Activated T-cell treated with anti-CD3 and anti-CD28 coated beads, Interleukin-2, amount 50 U/mL, for 72 hours (primary cell): Measurements from ENCODE around the gene APOBEC3G. TPM values are rescaled to one million over a fixed set of nuclear protein-coding genes. Genes with fewer than 3 reads are reported as not detected.
A peak's percentile ranks its signal among the peaks of the same experiment; 100 is the strongest.

Source experiments
- ATAC-seq, 2 donors: fragments of 150-1000 bp; cut with Tn5 transposase; replicated peaks in 1 of 2; 2 replicates each; pipeline ENCODE4 v1.10.0; 2021; ENCODE audit warnings: moderate library complexity in 2 of 2, mild to moderate bottlenecking in 1 of 2
- DNase-seq, 2 donors: peaks; one replicate each; pipeline ENCODE4 v3.0.0; 2021 to 2022; ENCODE audit warnings: mixed read lengths in 1 of 2
- H3K27ac Mint-ChIP-seq: one replicate; pipeline ENCODE4 v1.8.0; 2022; ENCODE audit warnings: mild to moderate bottlenecking, moderate library complexity, mixed read lengths
- H3K27me3 Mint-ChIP-seq: one replicate; pipeline ENCODE4 v1.8.0; 2022; ENCODE audit warnings: low read depth, mixed read lengths
- H3K36me3 Mint-ChIP-seq, 2 donors: one replicate each; pipeline ENCODE4 v1.8.0; 2022; ENCODE audit warnings: mixed read lengths in 2 of 2, mild to moderate bottlenecking in 1 of 2; ENCODE audit not compliant: insufficient read depth in 2 of 2
- H3K4me1 Mint-ChIP-seq: one replicate; pipeline ENCODE4 v1.8.0; 2022; ENCODE audit warnings: low read depth, mixed read lengths
- H3K4me3 Mint-ChIP-seq, 2 donors: one replicate each; pipeline ENCODE4 v1.8.0; 2022; ENCODE audit warnings: mild to moderate bottlenecking in 2 of 2, mixed read lengths in 2 of 2, moderate library complexity in 2 of 2
- H3K9me3 Mint-ChIP-seq, 2 donors: one replicate each; pipeline ENCODE4 v1.8.0; 2022; ENCODE audit warnings: mixed read lengths in 2 of 2
- total RNA-seq, 2 donors: library from RNA; stranded (reverse); gene quantifications; one replicate each; pipeline ENCODE4 v1.2.3, GENCODE V29; 2022

APOBEC3G gene
- total RNA-seq, 2 donors from 2014 or later = 77.8 to 115 TPM

DNA sequence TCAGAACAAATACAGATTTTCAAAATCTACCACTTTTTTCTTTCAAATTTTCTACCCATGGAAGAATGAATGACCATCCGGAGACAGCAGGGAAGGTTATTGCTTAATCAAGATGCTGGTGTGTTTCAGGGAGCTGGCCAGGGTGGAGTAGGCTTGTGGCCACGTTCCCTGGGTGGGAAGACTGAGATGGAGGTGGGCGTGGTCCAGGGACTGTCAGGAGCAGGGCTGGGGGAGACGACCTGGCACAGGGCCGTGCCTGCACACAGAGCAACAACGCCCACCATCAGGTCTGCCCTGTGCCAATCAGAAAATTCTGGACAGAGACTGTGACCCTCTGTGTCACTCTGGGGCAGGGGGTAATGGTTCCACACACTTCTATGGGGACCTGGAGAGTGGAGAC lies 12.9 kb downstream of the APOBEC3G start:
- ATAC-seq (no peak), DNase-seq (no peak)
- H3K27ac Mint-ChIP-seq = peak overlapping the region; percentile 95
- peaks cover 0 to 4% of the 10 kb centered on the region in 2 donors for H3K36me3 Mint-ChIP-seq
- H3K27me3 Mint-ChIP-seq = no peaks in the 10 kb centered on the region
- H3K4me1 Mint-ChIP-seq = peaks cover 84% of the 10 kb centered on the region
- H3K4me3 Mint-ChIP-seq = peak overlapping the region; percentile 70 to 82
- no peaks in the 10 kb centered on the region for H3K9me3 Mint-ChIP-seq

DNA sequence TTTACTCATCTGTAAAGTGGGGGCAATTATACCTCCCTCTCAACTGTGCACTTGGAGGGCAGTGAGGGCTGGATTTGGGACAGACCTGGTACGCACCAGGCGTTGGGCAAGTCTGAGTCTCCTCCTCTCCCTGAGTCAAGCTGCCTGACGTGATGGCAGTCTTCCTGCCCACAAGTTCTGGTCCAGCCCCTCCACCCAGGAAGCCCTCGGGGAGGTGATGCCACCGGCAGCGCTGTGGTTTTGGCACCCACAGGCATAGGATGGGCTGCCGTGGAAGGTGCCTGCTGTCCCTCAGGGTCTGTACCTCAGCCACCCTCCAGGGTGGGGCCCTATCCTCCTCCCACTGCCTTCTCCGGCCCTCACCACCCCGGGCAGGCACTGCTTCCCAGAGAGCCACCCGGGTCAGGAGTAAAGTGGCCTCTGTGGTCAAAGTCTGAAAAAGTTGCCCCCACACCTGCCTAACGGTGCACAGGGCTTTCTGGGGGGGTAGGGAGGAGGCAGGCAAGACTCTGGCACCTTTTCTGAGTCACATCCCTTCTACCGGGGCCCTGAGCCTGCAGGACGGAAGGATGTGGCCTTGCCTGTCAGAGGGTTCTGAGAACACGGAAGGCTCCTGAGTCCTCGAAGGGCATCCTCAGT lies 13.5 kb downstream of the APOBEC3G start:
- Mint-ChIP-seq H3K27me3 (no peaks in the 10 kb centered on the region), H3K36me3 (peaks cover 0 to 4% of the 10 kb centered on the region in 2 donors), H3K9me3 (no peaks in the 10 kb centered on the region), H3K27ac (peak overlapping the region; percentile 92), H3K4me3 (peak overlapping the region; percentile 70 to 82), H3K4me1 (peaks cover 88% of the 10 kb centered on the region)
- ATAC-seq (peak; percentile 83 to 85), DNase-seq (peak; percentile 89 to 93)

DNA sequence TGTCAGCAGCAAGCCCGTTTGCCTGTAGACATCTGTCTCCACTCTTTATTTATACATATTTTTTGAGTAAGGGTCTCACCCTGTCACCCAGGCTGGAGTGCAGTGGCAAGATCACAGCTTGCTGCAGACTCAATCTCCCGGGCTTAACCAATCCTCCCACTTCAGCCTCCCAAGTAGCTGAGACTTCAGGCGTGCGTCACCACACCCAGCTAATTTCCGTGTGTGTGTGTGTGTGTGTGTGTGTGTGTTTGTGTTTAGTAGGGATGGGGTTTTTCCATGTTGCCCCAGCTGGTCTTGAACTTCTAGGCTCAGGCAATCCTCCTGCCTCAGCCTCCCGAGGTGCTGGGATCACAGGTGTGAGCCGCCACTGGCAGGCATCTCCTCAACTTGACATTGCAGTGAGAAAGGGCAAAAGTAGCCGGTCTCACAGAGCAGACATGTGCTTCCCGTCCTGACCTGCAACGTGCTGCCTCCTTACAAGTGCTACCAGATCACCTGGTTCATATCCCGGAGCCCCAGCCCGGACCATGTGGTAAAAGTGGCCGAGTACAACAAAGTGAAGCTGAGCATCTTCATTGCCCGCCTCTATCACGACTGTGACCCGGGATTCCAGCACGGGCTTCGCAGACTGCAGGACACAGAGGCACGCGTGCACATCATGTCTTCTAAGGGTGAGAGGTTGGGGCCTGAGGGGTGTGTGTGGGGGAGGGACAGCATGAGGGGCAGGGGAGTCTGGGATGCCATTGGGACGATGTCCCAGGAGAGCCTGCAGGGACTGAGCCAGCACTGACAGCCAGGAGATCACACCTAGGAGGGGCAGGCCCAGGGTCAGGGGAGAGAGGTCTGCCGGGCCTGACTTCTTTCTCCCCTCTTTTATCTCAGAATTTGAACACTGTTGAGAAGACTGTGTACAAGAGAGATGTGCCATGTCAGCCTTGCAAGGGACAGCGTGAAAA lies 14.3 kb downstream of the APOBEC3G start:
- Mint-ChIP-seq H3K4me3 (peak overlapping the region; percentile 70 to 82), H3K4me1 (peaks cover 90% of the 10 kb centered on the region), H3K27me3 (no peaks in the 10 kb centered on the region), H3K27ac (peak overlapping the region; percentile 92), H3K36me3 (peaks cover 0 to under 1% of the 10 kb centered on the region in 2 donors), H3K9me3 (no peaks in the 10 kb centered on the region)
- no peak for DNase-seq
- no peak for ATAC-seq

DNA sequence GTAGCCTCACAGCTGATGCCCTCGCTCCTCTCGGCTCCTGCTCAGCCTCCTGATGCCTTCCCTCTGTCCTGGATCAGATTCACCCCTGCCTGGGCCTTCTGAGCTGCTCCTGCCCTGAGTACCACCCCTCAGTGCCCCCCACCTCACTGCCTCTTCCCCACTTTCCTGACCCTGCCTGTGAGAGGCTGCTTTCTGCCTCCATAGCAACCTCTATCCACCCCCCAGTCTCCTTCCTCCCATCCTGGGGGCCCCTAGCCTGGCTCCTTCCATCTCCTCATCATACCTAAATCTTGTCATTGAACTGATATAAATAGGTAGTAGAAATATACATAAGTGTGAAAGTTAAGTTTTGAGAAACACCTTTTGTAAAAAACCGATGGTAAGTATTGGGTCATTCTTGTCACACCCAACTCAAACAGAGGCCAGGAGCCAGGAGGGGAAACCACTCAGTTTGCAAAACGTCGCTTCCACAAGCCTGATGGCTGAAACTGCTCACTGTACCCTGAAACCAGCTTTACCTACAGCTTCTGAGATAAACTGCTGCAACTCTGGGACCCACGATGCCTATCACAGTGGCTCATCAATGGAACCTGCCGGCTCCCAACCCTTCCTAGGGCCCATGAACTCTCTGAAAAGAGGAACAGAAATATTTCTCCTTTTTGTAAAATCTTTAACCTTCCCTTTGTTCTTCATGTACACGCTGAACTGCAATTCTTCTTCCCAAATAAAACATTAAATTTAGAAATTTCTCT lies 15.2 kb downstream of the APOBEC3G start:
- ATAC-seq (peak in 1 of 2 donors; percentile 24), DNase-seq (peak; percentile 52 to 65)
- Mint-ChIP-seq H3K4me1 (peaks cover 88% of the 10 kb centered on the region), H3K27ac (peak overlapping the region; percentile 90), H3K27me3 (no peaks in the 10 kb centered on the region), H3K9me3 (no peaks in the 10 kb centered on the region), H3K4me3 (peak overlapping the region; percentile 70 to 82), H3K36me3 (no peaks in the 10 kb centered on the region)

DNA sequence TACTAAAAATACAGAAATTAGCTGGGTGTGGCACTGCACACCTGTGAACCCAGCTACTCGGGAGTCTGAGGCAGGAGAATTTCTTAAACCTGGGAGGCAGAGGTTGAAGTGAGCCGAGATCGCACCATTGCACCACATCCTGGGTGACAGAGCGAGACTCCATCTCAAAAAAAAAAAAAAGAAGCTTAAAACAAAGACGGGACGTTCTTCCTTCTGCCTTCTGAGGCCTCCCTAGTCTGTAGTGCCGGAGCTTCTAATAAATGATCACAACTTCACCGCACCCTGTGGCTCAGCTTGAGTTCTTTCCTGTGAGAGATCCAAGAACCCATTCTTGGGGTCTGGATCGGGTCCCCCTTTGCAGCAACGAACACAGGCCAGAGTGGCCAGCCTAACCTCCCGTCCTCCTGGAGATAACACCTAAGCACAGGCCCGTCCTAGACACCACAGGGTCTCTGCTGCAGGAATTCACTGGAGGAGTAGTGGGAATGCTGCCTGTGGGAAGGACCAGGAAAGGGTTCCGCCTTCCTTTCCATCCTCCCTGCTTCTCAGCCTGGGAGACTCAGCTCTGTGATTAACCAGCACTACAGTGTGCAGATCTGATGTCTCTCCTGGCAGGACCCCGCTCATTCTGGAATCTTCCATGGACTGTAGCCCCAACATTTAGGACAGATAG lies 17.8 kb downstream of the APOBEC3G start:
- H3K27ac Mint-ChIP-seq = peak overlapping the region; percentile 52
- no peaks in the 10 kb centered on the region for H3K27me3 Mint-ChIP-seq
- DNase-seq (no peak), ATAC-seq (no peak)
- H3K9me3 Mint-ChIP-seq = no peaks in the 10 kb centered on the region
- H3K4me3 Mint-ChIP-seq = peak overlapping the region; percentile 20 to 29
- H3K4me1 Mint-ChIP-seq = peaks cover 90% of the 10 kb centered on the region
- no peaks in the 10 kb centered on the region for H3K36me3 Mint-ChIP-seq

DNA sequence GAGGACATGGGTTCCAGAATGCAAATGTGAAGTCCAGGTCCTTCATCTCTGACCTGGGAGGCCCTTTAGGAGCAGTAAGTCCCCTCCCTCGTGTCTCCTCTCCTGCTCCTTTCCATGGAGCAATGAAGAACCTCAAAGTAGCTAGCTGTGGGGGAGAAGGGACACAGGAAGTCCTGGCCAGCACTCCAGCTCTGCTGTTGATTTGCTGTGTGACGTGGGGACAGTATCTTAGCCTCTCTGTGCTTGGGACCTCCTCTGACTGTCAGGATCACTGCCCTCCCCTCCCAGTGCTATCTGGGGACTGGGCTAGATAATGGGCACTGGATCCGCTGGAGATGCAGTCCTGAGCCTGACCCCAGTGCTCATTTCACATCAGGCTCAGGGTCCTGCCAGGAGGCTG lies 18.9 kb downstream of the APOBEC3G start:
- H3K4me1 Mint-ChIP-seq = peaks cover 90% of the 10 kb centered on the region

DNA sequence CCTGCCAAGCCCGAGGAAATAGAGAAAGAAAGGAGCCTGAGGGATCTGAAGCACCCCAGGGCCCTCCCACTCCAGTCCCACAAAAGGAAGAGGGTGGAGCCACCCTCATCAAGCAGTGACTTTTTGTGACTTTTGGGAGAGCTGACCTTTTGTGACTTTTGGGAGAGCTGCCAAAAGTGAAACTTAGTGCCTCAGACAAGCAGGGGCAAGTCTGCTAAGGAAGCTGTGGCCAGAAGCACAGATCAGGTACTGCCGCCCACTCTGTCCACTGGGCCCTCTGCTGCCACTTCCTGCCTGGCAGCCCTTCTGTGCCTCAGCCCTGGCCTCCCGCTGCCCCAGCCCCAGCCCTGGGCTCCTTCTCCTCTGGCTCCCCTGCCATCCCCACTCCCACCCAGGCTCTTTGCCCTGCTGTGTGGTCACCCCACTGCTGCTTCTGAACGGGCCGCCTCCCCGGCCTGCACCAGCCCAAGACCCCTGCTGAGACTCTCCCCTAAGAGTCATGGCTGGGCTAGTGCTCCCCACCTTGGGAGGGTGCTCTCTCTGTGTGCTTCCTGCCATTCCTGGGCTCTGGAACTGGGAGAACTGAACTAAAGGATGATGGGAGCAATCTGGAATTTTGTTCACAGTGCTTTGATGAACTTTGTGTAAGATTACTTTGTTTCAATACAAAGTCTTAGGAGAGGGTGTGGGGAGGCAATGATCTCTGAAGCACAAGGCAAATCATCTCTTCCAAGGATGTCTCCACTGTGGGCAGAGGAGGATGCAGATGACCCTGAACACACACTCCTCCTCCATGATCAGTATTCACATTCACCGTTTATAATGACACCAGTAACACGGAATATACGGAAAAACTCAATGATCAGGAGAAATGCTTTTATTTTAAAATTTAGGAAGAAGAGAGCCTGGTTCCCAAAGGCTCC lies 20.3 kb downstream of the APOBEC3G start, which contains the start of gene APOBEC3H:
TSS of gene APOBEC3H (plus strand) at position 147 of the 923 bp plus-strand sequence. CDS start 3,035 bp downstream, outside the sequence.
- Mint-ChIP-seq H3K36me3 (no peaks in the 10 kb centered on the region), H3K9me3 (no peaks in the 10 kb centered on the region), H3K27ac (peak within 1 kb of the TSS; percentile 88), H3K4me1 (peaks cover 79% of the 10 kb centered on the region), H3K27me3 (no peaks in the 10 kb centered on the region), H3K4me3 (peak within 1 kb of the TSS; percentile 83 to 85)
- DNase-seq (peak; percentile 62 to 66), ATAC-seq (peak; percentile 52 to 57)

More for the DNA sequence above, 18.9 kb downstream of the APOBEC3G start:
- Mint-ChIP-seq H3K4me3 (peak overlapping the region in 1 of 2 donors; percentile 22), H3K27ac (no peak overlapping the region), H3K36me3 (no peaks in the 10 kb centered on the region), H3K9me3 (no peaks in the 10 kb centered on the region), H3K27me3 (no peaks in the 10 kb centered on the region)
- DNase-seq (no peak), ATAC-seq (no peak)

DNA sequence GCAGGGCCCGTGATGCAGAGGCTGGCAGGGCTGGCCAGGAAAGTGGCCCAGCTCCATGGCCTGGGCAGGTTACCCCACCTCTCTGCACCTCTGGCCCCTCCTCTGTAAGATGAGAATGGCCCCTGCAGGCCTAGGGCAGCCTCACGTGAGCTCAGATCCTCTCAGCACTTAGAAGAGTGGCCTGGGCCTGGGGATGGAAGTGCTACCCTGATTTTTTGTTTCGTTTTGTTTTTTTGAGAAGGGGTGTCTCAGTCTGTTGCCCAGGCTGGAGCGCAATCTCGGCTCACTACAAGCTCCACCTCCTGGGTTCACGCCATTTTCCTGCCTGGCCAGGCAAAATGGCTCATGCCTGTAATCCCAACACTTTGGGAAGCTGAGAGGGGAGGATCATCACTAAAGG lies 21.0 kb downstream of the APOBEC3G start:
- H3K36me3 Mint-ChIP-seq = no peaks in the 10 kb centered on the region

DNA sequence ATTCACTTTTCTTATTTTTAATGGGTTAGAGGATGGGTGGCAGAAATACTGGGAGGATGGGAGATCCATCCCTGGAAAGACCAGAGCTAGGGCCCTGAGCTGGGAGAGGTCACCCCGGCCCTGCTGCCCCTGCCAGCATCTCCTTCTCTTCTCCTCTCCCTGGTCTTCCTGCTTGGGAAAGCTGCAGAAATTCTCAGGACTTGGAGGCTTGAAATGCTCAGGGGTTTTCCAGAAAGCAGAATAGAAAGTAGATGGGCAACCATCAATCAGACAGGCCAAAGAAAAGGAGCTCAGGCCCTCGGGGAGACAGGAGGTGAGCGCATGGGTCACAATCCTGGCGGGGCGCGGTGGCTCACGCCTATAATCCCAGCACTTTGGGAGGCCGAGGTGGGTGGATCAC lies 21.5 kb downstream of the APOBEC3G start:
- no peaks in the 10 kb centered on the region for H3K9me3 Mint-ChIP-seq
- H3K27me3 Mint-ChIP-seq = no peaks in the 10 kb centered on the region
- H3K4me3 Mint-ChIP-seq = peak overlapping the region; percentile 78 to 85
- H3K36me3 Mint-ChIP-seq = no peaks in the 10 kb centered on the region
- ATAC-seq = no peak
- peaks cover 70% of the 10 kb centered on the region for H3K4me1 Mint-ChIP-seq
- no peak for DNase-seq
- H3K27ac Mint-ChIP-seq = peak overlapping the region; percentile 94

More for the DNA sequence above, 21.0 kb downstream of the APOBEC3G start:
- Mint-ChIP-seq H3K27me3 (no peaks in the 10 kb centered on the region), H3K4me1 (peaks cover 73% of the 10 kb centered on the region), H3K4me3 (peak overlapping the region; percentile 83 to 85), H3K9me3 (no peaks in the 10 kb centered on the region), H3K27ac (peak overlapping the region; percentile 88)
- ATAC-seq (no peak), DNase-seq (no peak)

DNA sequence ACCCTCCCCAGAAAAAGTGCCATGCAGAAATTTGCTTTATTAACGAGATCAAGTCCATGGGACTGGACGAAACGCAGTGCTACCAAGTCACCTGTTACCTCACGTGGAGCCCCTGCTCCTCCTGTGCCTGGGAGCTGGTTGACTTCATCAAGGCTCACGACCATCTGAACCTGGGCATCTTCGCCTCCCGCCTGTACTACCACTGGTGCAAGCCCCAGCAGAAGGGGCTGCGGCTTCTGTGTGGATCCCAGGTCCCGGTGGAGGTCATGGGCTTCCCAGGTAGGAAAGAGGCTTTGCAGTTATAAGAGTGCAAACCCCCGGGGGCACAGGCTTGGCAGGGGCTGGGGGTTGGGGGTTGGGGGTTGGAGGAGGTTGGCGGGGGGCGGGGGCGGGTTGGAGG lies 24.2 kb downstream of the APOBEC3G start:
- H3K27me3 Mint-ChIP-seq = no peaks in the 10 kb centered on the region
- ATAC-seq = no peak
- no peak overlapping the region for H3K4me3 Mint-ChIP-seq
- H3K4me1 Mint-ChIP-seq = peaks cover 49% of the 10 kb centered on the region
- H3K27ac Mint-ChIP-seq = no peak overlapping the region
- no peaks in the 10 kb centered on the region for H3K9me3 Mint-ChIP-seq
- H3K36me3 Mint-ChIP-seq = no peaks in the 10 kb centered on the region
- DNase-seq = no peak

DNA sequence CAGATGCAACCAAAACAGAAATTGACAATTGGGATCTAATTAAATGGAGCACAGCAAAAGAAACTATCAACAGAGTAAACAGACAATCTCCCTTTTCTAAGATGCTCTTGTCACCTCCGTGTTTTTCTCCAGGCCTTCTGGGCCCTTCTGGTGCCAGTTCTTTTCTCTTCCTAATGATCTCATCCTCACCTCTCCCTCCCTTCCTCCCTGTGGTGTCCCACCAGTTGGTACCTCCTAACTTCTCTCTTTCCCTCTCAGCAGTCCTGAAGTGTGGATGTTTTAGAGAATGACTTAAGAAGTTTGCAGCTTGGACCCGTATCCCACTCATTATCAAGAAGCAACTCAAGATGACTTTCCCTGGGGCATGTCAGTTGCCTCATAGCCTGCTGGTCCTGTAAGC lies 26.4 kb downstream of the APOBEC3G start:
- no peaks in the 10 kb centered on the region for H3K36me3 Mint-ChIP-seq
- H3K27ac Mint-ChIP-seq = no peak overlapping the region
- no peaks in the 10 kb centered on the region for H3K9me3 Mint-ChIP-seq
- no peak overlapping the region for H3K4me3 Mint-ChIP-seq
- peaks cover 31% of the 10 kb centered on the region for H3K4me1 Mint-ChIP-seq
- no peaks in the 10 kb centered on the region for H3K27me3 Mint-ChIP-seq
- DNase-seq (no peak), ATAC-seq (no peak)
